ENCODE measurements around the gene ZBTB46. TPM values are rescaled to one million over a fixed set of nuclear protein-coding genes. Genes with fewer than 3 reads are reported as not detected.
"Not testable (repeated sequence)": the region's sequence is repeated elsewhere in the genome, so short reads cannot be mapped to it uniquely, and the experiment has no call there.

ZBTB46 gene
- total RNA-seq, 1 donor from 2014 or later: 17.4 TPM

DNA sequence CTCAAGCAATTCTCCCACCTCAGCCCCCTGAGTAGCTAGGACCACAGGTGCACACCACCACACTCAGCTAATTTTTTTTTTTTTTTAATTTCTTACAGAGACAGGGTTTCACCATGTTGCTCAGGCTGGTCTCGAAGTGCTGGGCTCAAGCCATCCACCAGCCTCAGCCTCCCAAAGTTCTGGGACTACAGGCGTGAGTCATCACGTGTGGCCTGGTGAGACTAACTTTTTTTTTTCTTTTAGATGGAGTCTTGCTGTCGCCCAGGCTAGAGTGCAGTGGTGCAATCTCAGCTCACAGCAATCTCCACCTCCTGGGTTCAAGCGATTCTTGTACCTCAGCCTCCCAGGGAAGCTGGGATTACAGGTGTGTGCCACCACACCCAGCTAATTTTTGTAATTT, 31.9 kb downstream of the ZBTB46 start:
- DNase-seq (ENCODE audit: low spot score); intact Hi-C loops (cut with DNase I): not testable (repeated sequence)

DNA sequence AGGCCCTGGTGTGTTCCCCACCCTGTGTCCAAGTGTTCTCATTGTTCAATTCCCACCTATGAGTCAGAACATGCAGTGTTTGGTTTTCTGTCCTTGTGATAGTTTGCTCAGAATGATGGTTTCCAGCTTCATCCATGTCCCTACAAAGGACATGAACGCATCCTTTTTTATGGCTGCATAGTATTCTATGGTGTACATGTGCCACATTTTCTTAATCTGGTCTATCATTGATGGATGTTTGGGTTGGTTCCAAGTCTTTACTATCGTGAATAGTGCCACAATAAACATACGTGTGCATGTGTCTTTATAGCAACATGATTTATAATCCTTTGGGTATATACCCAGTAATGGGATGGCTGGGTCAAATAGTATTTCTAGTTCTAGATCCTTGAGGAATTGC, 33.9 kb downstream of the ZBTB46 start:
- intact Hi-C loops (cut with DNase I); DNase-seq (ENCODE audit: low spot score): not testable (repeated sequence)

DNA sequence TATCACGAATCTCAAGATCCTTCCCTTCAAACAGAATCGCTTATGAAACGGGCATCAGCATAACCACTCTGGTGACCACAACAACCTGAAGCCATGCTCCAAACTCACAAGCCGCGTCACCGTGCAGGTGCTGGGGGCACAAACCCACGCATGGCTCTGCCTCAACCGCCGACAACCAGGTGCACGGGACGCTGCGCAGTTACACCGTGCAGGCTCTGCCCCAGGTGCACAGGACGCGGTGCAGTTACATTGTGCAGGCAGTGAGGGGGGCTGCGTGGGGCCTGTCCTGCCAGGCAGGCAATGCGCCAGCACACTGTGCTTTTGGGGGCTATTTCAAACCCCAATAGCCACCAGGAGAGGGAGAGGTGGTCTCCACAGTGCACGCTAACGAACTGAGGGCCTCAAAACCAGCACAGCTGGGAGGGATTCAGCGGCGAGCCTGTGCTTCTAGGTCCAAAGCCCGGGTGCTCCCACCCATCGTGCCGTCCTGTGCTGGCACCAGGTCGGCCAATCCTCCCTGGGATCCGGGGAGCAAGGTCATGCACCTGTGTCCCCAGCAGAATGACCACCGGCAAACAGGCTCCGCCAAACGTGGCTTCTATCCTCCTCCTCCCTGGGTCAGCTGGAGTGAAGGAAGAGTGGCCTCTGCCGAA, 35.8 kb downstream of the ZBTB46 start:
- intact Hi-C loops (cut with DNase I): no loop called here
- DNase-seq (ENCODE audit: low spot score): no peak

DNA sequence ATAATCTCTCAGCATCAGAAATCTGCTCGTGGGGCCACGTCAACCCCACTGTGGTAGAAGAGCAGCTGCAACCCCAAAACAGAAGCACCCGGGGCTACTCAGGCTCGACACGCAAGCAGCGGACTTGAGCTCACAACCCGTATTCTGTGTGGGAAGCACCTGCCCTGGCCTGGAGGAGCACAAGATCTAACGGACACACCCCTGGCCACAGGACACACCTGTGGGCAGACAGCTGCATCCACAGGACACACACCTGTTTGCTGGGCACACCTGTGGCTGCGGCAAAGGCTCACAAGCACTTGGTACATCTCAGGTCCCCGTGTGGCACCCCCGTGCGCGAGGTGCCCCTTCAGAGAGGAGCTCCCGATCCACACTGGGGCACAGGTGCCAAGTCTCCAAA, 36.5 kb downstream of the ZBTB46 start:
- intact Hi-C loops (cut with DNase I): no loop called here
- DNase-seq (ENCODE audit: low spot score): no peak

DNA sequence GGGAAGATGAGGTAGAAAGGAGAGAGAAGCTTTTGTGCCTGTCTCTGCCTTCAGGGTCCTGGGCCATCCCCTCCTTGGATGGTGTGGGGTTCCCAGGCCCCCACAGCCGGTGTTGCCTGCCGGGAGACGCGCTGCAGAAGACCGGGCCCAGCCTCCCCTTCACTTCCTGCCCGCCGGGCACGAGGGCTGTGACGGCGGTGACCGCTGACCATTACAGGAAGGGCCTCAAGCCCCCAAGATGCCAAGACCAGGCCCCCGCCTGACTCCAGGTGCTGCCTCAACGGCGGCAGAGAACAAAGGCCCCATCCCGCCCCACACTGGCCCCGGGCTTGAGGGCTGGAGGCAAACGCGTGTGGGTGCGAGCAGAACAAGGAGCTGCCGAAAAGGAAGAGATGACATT, 38.2 kb downstream of the ZBTB46 start:
- no peak for DNase-seq (ENCODE audit: low spot score)
- intact Hi-C loops (cut with DNase I): no loop called here

DNA sequence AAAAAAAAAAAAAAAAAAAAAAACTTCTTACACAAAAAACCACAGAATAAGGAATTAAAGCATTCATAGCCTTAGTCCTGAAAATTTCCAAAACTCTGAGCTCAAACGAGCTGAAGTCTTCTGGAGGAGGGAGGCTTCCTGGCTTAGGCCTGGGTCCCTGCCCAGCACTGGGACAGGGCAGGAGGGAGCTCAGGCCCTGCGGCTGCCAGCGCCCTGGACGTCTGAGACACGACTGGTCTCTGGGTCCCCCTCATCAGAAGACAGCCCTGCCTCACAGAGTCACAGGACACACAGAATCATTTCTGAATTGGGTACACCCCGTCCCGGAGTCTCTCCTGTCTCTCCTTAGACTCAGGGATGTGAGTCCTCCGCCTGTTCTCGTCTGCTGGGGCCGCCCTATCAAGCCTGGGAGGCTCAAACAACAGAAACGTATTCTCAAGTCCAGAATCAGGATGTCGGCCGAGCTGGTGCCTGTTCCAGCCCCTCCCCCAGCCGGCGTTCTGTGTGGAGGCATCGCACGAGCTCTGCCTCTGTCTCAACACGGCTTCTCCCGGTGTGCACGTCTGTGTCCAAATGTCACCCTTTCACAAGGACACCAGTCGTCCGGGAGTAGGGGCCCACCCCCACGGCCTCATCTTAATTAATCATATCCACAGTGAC, 39.4 kb downstream of the ZBTB46 start:
- intact Hi-C loops (cut with DNase I): no loop called here

DNA sequence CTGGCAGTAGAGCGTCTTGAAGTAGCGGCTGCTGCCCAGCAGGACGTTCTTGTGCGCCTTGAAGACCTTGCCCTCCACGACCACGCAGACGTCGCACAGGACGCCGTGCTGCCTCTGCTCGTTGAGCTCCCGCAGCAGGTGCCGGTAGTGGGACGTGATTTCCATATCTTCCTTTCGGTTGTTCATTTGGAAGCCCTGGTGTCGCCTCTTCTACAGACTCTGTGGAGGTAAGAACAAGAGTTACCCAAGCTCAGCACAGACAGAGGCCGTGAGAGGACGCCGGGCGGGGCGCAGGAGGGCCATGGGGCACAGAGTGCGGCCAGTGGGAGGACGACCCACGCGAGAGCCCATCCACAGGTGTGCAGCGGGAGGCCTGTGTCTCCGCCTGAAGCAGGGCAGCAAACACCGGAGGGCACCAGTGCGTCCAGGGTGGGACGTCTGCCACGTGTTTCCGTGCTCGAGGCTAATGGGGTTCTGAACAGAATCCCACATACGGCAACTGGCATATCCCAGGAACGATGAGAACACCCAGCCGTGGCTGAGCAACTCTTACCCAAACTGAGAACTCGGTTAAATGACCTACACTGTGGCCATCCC, 40.4 kb downstream of the ZBTB46 start:
- no peak for DNase-seq (ENCODE audit: low spot score)
- intact Hi-C loops (cut with DNase I): no loop called here

More for the DNA sequence above, 39.4 kb downstream of the ZBTB46 start:
- peak; percentile 84 for DNase-seq (ENCODE audit: low spot score)

DNA sequence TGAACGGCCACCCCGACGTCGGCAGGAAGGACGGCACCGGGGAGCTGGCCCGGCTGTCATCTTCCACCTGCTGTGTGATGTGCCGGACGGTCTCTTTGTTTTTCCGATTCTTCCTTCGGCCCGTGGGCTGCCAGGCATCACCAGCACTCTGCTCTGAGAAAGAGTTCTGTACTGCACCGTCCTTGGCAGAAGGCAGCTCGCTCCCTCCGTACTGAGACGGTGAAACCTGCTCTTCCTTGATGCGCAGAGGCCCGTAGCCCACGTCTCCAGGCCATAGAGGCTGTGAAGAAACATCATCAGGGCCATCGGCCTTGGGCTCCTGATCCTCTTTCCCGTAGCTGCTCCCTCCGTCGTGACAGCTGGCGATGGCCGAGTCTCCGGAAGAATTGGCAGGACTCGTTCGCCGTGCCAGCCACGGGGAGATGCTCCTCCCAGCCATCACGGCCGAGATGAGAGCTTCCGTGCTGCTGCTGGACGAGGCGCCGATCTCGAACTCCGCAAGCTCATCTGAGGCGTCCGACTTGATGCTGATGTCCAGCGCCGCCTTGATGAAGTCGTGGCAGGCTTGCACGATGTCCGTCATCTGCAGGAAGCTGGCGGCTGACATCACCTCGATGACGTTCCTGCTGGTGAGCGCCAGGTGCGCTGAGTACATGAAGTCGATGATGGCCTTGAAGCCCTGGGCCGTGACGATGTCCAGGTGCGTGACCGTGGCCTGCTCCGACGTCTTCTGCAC, 41.1 kb downstream of the ZBTB46 start:
- DNase-seq (ENCODE audit: low spot score): no peak
- intact Hi-C loops (cut with DNase I): loop anchor here (10.0 kb wide), 1 partner anchor 185 kb away; the partner anchor contains the start of gene SAMD10

DNA sequence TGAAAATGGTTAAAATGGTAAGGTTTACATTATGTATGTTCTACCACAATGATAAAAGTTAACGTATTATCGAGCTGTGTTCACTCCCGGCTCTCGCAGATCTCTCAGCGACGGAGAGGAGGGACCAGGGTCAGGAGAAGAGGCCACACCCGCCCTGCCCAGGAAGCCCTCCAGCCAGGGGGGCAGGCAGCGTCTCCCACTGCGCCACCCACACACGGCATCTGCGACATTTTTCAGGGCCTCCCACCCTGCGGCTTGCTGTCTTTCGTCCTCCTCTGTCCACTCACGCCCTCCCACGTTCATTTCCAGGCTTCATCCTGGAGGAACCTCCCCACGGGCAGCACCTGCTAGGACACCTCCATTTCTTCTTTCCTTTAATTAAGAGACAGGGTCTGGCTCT, 43.3 kb downstream of the ZBTB46 start:
- intact Hi-C loops (cut with DNase I): loop anchor here (10.0 kb wide), 1 partner anchor 187 kb away; the partner anchor contains the start of gene SAMD10

DNA sequence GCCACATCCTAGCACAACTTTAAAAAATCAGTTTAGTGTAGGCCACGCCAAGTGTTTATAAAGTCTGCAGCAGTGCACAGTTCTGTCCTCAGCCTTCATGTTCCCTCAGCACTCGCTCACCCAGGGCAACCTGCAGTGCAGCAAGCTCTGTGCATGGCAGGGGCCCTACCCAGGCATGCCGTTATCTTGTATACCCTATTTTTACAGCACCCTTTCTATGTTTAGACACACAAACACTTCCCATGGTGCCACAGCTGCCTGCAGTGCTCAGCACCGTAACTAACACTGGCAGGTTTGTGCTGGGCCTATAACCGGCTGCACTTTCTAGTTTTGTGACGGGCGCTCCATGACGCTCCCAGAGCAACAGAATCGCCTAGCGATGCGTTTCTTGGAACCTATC, 43.8 kb downstream of the ZBTB46 start:
- DNase-seq (ENCODE audit: low spot score): no peak
- intact Hi-C loops (cut with DNase I): loop anchor here (10.0 kb wide), 1 partner anchor 187 kb away; the partner anchor contains the start of gene SAMD10

More for the DNA sequence above, 43.3 kb downstream of the ZBTB46 start:
- DNase-seq (ENCODE audit: low spot score): no peak

DNA sequence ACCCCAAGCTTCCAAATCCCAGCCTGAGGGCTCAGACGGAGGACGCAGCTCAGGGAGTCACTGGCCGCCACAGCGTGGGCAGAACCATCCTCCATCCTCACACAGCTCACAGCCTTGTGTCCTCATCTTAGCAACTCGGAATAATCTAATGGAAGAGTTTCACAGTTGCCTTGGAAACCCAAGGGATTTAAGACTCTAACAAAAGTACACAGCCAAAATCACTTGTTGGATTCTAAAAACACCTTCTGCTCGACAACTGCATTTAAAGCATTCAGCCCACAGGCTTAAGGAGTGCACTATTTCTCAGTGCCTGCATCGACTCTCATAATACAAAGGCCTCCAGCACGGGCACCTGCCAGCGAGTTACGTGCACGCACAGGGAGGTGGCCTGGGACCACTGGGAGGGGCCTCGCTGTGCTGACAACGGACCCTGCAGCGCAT, 45.4 kb downstream of the ZBTB46 start:
- intact Hi-C loops (cut with DNase I): loop anchor here (1.0 to 10.0 kb wide), 2 partner anchors 79 to 189 kb away; partner anchors contain the start of gene SAMD10
- no peak for DNase-seq (ENCODE audit: low spot score)

DNA sequence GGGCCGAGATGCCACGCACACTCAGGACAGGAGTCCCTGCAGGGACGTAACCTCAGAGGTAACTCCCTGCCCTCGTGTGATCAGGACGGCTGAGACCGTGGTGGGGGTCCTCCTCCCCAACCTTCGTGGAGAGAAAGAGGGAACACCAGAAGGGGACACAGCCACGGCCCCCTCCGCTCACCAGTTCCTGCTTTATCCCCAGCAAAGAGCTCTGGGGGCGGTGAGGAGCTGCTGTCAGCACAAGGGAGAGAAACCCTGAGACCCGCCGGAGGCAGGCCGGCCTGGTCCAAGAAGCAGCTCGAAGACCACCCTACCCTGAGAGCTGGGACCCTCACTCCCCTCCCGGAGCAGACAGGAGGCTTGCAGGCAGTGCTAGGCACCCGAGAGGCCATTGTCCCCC, 47.1 kb downstream of the ZBTB46 start:
- intact Hi-C loops (cut with DNase I): loop anchor here (10.0 kb wide), 1 partner anchor 191 kb away; the partner anchor contains the start of gene SAMD10
- DNase-seq (ENCODE audit: low spot score): no peak

DNA sequence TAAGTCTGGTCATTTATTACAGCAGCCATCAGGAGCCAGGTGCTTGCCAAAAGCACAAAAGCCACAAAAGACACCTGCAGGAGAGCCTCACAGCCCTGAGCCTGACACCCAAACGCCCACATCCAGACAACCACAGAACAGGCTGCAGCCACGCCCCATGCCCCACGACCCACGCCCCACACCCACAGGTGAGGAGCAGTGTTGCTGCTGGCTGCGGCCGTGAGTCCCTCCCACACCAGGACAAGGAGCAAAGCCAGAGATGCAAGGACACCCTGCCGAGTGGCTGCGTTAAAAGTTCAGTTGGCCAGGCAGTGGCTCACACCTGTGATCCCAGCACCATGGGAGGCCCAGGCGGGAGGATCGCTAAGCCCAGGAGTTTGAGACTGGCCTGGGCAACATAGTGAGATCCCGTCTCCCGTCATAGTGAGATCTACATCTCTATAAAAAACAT, 48.5 kb downstream of the ZBTB46 start:
- intact Hi-C loops (cut with DNase I): loop anchor here (10.0 kb wide), 1 partner anchor 192 kb away; the partner anchor contains the start of gene SAMD10
- no peak for DNase-seq (ENCODE audit: low spot score)

DNA sequence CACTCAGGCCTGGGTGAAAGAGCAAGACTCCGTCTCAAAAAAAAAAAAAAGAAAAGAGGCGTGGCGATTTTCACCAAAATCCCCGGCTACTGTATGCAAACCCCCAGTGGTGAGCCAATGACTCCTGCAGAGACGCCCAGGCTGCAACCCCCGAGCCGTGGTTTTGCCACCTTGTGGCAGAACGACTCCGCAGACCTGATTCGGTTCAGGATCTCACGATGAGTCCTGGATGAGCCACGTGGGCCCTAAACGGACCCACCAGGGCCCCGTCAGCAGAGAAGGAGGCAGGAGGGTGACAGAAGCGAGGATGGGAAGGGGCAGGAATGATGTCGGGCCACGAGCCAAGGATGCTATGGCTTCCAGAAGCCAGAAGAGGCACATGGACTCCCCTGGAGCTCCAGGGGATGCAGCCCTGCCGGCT, 49.0 kb downstream of the ZBTB46 start:
- intact Hi-C loops (cut with DNase I): loop anchor here (10.0 kb wide), 1 partner anchor 193 kb away; the partner anchor contains the start of gene SAMD10

DNA sequence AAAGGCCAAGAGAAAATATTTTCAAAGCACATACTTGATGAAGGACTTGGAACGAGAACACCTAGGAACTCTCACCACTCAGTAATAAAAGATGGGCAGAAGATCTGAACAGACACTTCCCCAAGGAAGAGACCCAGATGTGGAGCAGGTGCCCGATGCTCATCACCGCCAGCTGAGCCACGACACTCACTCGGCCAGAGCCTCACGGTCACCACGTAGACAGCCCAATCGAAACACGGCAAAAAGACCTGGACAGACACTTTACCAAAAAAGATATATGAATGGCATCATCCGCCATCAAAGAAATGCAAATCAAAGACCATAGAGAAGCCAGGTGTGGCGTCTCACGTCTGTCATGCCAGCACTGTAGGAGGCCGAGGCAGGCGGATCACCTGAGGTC, 49.9 kb downstream of the ZBTB46 start:
- no peak for DNase-seq (ENCODE audit: low spot score)
- intact Hi-C loops (cut with DNase I): loop anchor here (10.0 kb wide), 1 partner anchor 194 kb away; the partner anchor contains the start of gene SAMD10

More for the DNA sequence above, 49.0 kb downstream of the ZBTB46 start:
- DNase-seq (ENCODE audit: low spot score): no peak

DNA sequence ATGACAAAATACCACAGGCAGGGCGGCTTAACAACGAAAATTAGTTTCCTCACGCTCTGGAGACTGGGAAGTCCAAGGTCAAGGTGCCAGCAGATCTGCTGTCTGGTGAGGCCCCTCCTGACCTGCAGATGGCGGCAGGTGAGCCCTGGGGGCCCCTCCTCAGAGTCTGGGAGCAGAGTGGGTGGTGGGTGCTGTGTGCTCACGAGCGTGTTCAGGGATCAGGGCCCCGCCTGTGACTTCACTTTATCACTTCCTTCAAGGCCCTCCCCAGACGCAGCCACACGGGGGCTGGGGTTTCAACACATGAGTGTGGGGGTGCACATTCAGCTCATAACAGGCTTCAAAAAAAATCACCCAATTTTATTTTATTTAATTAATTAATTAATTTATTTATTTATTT, 52.2 kb downstream of the ZBTB46 start:
- intact Hi-C loops (cut with DNase I): no loop called here
- no peak for DNase-seq (ENCODE audit: low spot score)

DNA sequence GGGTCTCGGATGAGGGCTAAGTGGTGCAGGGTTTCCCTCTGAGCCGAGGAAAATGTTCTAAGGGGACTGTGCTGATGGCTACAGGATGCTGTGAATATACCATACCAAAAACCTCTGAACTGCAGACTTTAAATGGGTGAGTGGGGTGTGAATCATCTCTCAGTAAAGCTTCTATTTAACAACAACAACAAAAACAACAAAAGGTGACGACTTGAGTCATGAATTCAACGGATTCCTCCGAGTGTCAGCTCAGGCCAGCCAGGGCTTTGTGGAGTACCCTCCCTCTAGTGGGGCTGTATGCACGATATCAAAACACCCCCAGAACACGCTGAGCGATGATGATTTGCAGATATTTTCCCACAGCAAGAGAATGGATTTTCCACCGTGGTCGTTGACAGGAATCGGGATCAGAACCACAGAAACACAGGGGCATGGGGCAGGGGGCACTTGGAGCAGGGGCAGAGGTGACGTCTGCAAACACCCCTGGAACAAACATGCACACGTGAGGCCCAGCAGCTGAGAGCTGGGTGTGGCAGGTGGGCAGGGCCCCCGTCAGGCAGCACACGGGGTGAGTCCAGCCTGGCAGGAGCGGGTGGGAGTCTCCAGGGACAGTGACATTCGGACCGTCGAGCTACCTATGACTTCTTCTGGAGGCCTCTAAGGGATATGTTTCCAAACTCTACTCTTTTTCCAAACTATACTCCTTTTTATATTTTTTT, 52.9 kb downstream of the ZBTB46 start:
- no peak for DNase-seq (ENCODE audit: low spot score)
- intact Hi-C loops (cut with DNase I): no loop called here

DNA sequence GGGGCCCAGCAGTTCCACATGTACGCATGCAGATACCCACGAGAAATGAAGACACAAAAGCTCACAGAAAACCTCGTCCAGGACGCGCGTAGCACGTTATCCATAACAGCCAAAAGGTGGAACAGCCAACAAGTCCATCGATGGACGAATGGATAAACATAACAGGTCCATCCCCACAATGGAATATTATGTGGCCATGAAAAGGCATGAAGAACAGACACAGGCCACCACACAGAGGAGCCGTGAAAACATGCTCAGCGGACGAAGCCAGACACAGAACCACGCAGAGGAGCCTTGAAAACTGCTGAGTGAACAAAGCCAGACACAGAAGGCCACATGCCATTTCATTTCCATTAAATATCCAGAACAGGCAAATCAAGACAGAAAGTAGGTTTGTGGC, 53.5 kb downstream of the ZBTB46 start:
- intact Hi-C loops (cut with DNase I): no loop called here
- no peak for DNase-seq (ENCODE audit: low spot score)

DNA sequence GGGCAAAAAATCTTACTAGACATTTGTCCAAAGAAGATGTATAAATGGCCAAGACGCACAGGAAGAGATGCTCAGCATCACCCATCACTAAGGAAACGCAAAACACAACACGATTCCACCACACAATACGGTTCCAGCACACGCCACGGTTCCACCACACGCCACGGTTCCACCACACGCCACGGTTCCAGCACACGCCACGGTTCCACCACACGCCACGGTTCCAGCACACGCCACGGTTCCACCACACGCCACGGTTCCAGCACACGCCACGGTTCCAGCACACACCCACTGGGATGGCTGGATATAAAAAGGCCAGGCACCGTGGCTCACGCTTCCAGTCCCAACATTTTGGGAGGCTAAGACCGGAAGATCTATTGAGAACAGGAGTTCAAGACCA, 54.2 kb downstream of the ZBTB46 start:
- intact Hi-C loops (cut with DNase I); DNase-seq (ENCODE audit: low spot score): not testable (repeated sequence)
